Activated T-cell treated with anti-CD3 and anti-CD28 coated beads, Interleukin-2, amount 50 U/mL, for 24 hours (primary cell): ENCODE data around the gene SYCP3.

ENCODE experiments used
- DNase-seq: peaks from one replicate; pipeline ENCODE4 v3.0.0-alpha.2; 2020
- H3K27ac Mint-ChIP-seq: 2 replicates; pipeline ENCODE4 v1.8.0; 2020; ENCODE audit warnings: mild to moderate bottlenecking, mixed read lengths
- H3K27me3 Mint-ChIP-seq: 2 replicates; pipeline ENCODE4 v1.8.0; 2020; ENCODE audit warnings: mixed read lengths
- H3K36me3 Mint-ChIP-seq: 2 replicates; pipeline ENCODE4 v1.8.0; 2020; ENCODE audit warnings: low read depth, mixed read lengths
- H3K4me1 Mint-ChIP-seq: 2 replicates; pipeline ENCODE4 v1.8.0; 2020; ENCODE audit warnings: low read depth, mixed read lengths
- H3K4me3 Mint-ChIP-seq: 2 replicates; pipeline ENCODE4 v1.8.0; 2020; ENCODE audit warnings: mild to moderate bottlenecking, moderate library complexity, mixed read lengths
- H3K9me3 Mint-ChIP-seq: 2 replicates; pipeline ENCODE4 v1.8.0; 2020; ENCODE audit warnings: mixed read lengths

Gene SYCP3

DNA sequence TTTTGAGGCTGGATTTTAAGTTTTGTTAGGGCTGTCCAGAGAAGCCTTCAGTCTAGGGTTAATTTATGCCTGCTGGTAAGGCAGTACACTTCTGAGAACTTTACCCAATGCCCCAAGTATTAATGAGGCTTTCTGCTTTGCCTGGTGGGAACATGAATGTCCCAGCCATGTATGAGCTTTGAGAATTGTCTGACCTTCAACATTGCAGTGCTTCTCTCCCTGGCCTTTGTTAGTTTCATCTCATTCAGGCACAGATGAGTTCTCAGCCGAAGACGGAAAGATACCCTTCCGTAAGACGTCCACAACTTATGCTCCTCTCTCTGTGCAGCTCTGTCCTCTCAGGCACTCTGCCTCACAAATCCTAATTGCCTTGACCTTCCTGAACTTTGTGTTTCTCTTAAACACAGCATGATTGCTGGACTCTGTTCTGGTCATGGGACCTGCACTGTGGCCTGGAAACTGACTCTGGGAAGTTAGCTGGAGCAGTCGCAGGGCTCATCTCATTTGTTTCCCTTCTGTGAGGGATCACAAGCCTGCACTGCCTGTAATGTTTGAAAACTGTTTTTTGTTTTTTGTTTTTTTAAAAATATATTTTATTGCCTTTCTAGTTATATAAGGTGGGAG, 26.1 kb downstream of the SYCP3 start:
- Mint-ChIP-seq H3K36me3 (no peaks in the 10 kb centered on the region), H3K27ac (no peak overlapping the region), H3K27me3 (no peaks in the 10 kb centered on the region), H3K9me3 (no peaks in the 10 kb centered on the region), H3K4me1 (peaks cover 9% of the 10 kb centered on the region), H3K4me3 (no peak overlapping the region)
- no peak for DNase-seq

DNA sequence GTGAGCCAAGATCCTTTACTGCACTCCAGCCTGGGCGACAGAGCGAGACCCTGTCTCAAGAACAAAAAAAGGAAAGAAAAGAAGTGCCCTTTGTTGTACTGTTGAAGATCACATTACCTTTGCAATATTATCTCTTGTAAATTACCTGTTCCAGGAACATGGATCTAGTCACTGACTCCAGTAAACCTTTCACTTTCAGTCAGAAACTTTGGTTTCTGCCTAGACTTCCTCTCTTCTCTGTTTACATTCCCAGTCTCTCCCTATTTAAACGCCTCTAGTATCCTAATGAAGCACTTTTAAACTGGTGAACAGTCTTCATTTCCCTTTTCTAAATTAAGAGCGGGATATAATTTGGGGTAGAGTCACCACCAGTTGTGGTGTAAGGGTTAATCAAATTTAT, 29.0 kb downstream of the SYCP3 start:
- no peaks in the 10 kb centered on the region for H3K9me3 Mint-ChIP-seq
- H3K27ac Mint-ChIP-seq: no peak overlapping the region
- H3K4me1 Mint-ChIP-seq: peaks cover 14% of the 10 kb centered on the region
- no peaks in the 10 kb centered on the region for H3K27me3 Mint-ChIP-seq
- no peak overlapping the region for H3K4me3 Mint-ChIP-seq
- DNase-seq: no peak
- peaks cover 2% of the 10 kb centered on the region for H3K36me3 Mint-ChIP-seq

DNA sequence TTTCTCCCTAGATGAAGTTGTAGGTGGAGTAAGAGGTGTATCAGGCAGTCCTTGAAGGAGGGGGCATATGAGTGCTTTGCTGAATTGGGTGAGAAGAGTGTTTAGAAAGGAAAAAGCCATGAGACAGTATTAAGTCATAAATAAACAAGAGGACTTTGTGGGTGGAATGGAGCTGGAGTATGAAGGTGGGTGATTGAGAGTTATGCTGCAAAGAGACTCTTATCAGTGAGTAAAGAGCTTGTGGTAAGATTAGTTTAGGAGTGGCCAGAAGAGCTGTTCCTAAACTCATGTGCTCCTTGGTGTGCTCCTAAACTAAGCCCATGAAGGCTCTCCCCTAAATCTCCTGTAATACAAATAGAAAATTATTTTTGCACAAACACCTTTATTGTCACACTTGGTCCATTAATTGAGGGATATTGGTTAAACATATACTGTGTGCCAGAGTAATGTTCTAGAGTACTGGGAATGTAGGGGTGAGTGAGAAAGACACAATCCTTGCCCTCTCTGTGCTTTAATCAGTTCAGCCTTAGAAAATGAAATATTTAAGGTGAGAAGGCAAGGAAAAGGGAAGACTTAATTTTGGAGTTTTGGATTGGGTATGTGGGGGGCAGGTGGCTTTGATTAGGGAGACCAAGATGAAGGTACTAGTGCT, 32.0 kb downstream of the SYCP3 start:
- DNase-seq: no peak
- peak overlapping the region; percentile 24 for H3K27ac Mint-ChIP-seq

DNA sequence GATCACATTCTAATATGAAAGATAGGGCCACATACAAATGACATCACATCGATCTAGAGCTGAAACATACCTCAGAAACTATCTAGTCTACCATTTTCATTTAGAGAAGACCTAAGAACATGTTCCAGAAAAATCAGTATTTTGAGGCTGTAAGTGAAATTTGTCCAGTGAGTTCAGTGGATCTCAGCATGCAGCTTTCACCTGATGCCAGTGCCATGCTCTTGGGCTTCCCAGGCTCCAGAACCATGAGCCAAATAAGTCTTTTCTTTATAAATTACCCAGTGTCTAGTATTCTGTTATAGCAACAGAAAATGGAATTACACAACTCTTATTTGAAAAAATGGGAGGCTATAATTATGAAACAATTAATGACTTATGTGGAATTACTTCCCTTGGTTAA, 32.9 kb downstream of the SYCP3 start:
- DNase-seq: no peak
- H3K4me3 Mint-ChIP-seq: no peak overlapping the region
- H3K27me3 Mint-ChIP-seq: no peaks in the 10 kb centered on the region
- no peak overlapping the region for H3K27ac Mint-ChIP-seq
- peaks cover 16% of the 10 kb centered on the region for H3K4me1 Mint-ChIP-seq
- H3K36me3 Mint-ChIP-seq: peaks cover 2% of the 10 kb centered on the region
- H3K9me3 Mint-ChIP-seq: no peaks in the 10 kb centered on the region

More for the DNA sequence above, 32.0 kb downstream of the SYCP3 start:
- peaks cover 14% of the 10 kb centered on the region for H3K4me1 Mint-ChIP-seq
- H3K36me3 Mint-ChIP-seq: peaks cover 2% of the 10 kb centered on the region
- H3K9me3 Mint-ChIP-seq: no peaks in the 10 kb centered on the region
- H3K27me3 Mint-ChIP-seq: no peaks in the 10 kb centered on the region
- no peak overlapping the region for H3K4me3 Mint-ChIP-seq

DNA sequence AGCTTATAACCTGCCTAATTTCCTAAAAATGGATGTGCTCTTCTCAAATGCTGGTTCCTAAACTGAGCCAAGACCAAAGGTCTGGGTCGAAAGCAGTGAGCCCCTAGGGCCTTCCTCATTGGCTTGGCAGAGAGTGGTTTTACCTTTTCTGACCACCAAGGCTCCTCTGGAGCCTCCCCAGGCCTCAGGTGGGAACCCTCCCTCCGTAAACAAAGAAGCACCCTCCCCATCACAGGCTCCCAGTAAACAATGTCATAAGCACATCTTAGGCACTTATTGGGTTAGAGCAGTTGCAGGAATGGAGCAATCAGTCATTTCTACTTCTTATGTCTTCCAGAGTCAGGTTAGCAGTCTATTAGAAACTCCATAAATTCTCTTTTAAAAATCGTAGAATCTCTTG, 35.8 kb downstream of the SYCP3 start:
- Mint-ChIP-seq H3K4me3 (no peak overlapping the region), H3K36me3 (peaks cover 4% of the 10 kb centered on the region), H3K4me1 (peaks cover 29% of the 10 kb centered on the region), H3K27me3 (no peaks in the 10 kb centered on the region), H3K9me3 (no peaks in the 10 kb centered on the region), H3K27ac (no peak overlapping the region)
- DNase-seq: no peak

DNA sequence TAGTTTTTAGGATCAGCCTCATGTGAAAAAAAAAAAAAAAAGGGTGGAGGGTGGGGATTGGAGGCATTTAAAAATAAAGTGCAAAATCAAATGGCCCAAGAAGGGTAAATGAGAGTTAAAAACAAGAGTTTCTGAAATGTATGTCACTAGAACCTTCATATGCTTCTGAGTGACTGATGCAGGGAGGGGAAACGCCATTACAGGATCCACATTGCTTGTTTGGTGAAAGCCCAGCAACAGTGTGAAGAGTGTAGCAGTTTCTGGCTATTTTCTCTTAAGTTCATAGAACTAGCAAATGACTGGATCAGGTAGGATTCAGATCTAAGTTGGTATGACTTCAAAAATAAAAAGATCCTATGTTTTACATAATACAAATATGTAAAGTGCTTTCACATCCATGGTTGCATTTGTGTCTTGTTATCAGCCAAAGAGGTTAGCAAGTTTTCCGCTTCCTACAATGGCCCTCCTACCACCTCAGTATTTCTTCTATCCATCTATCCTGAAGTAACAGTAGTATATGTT, 38.9 kb downstream of the SYCP3 start:
- peaks cover 3% of the 10 kb centered on the region for H3K27me3 Mint-ChIP-seq
- no peaks in the 10 kb centered on the region for H3K9me3 Mint-ChIP-seq
- peaks cover 44% of the 10 kb centered on the region for H3K4me1 Mint-ChIP-seq
- no peak for DNase-seq
- no peak overlapping the region for H3K4me3 Mint-ChIP-seq
- no peak overlapping the region for H3K27ac Mint-ChIP-seq
- H3K36me3 Mint-ChIP-seq: peaks cover 9% of the 10 kb centered on the region

DNA sequence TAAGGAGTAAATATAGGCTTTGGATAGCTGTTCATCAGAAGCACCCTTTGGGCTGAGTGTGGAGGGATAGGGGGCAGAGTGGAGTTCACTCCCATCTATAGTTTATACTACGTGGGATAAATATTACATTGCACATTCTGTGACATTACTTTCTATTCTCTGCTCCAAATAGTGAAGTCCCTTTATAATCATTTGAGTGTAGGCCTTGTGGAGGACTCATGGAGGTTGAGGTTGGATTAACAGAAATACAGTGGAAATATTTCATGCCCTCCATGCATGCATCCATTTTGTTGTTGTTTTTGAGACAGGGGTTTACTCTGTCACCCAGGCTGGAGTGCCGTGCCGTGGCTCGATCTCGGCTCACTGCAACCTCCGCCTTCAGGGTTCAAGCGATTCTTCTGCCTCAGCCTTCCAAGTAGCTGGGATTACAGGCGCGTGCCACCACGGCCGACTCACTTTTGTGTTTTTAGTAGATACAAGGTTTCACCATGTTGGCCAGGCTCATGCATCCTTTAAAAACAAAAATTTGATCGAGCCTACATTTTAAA, 40.4 kb downstream of the SYCP3 start:
- H3K4me3 Mint-ChIP-seq: peak overlapping the region; percentile 85
- peak overlapping the region; percentile 85 for H3K27ac Mint-ChIP-seq
- peaks cover 45% of the 10 kb centered on the region for H3K4me1 Mint-ChIP-seq
- peaks cover 3% of the 10 kb centered on the region for H3K27me3 Mint-ChIP-seq
- no peaks in the 10 kb centered on the region for H3K9me3 Mint-ChIP-seq
- no peak for DNase-seq
- peaks cover 9% of the 10 kb centered on the region for H3K36me3 Mint-ChIP-seq

DNA sequence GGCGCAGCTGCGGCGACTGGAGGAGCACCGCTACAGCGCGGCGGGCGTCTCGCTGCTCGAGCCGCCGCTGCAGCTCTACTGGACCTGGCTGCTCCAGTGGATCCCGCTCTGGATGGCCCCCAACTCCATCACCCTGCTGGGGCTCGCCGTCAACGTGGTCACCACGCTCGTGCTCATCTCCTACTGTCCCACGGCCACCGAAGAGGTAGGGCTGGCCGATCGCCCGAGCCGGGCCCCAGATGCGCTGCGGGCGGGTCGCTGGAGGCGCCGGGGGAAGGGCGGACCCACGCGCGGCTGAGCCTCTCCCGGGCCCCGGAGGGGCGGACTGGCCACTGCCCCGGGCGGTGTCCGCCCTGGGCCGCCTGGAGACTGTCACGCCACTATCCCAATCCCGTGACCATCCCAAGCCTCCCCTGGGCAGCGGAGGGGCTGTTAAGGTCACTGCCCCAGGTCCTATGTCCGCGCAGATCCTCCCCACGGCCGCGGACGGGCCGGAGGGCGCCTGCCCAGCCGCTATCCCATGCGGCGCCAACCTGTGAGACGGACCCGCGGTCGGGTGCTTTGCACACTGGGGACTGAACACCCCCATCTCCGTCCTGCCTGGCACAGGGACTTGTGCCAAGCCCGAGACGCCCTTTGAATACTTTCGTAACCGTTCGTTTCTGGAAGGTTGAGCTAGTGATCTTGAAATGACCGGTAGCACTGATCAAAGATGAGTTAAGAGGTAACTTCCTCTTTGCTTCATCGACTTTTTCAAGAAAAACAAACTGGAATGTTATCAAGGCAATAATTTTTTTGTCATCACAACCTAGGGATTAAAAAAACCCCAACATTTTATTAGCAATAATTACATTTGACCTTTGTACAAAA, 41.1 kb downstream of the SYCP3 start:
- DNase-seq: no peak
- peak overlapping the region; percentile 85 for H3K27ac Mint-ChIP-seq
- peak overlapping the region; percentile 85 for H3K4me3 Mint-ChIP-seq
- peaks cover 3% of the 10 kb centered on the region for H3K27me3 Mint-ChIP-seq
- H3K9me3 Mint-ChIP-seq: no peaks in the 10 kb centered on the region
- peaks cover 9% of the 10 kb centered on the region for H3K36me3 Mint-ChIP-seq
- H3K4me1 Mint-ChIP-seq: peaks cover 45% of the 10 kb centered on the region

DNA sequence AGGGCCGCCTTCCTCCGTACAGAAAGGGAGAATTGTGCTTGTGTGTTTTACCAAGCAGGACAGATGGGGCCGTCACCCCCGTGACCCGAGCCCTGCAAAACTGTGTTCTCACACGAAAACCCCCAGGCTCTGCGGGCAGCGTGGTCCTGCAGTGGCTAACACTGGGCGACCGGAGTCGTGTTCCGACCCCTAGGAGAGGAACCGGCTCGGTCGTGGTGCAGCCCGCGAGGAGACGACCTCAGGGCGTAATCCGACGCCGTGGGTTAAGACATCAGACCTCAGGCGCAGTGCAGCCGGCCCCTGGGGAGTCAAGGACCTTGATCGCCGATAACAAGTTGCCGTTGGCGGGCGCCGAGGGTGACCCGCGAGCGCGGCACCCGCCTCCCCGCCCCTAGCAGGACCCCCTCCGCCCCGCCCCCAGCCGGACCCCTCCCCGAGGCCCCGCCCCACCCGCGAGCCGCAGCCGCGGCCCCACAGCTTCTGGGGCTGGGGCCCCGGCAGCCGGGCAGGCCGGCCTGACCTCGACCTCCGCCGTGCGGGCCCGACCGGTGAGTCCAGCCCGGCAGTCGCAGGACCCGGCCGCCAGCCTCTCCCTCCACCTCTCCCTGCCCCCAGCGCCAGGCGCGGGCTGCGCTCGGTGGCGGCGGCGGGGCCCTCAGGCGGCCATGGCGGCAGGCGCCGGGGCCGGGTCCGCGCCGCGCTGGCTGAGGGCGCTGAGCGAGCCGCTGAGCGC, 41.9 kb downstream of the SYCP3 start, which contains the start of gene CHPT1:
Gene CHPT1, plus strand, starts transcription at position 444 of the 733 bp plus-strand sequence. Its CDS starts 222 bp downstream, at position 666.
- peak; percentile 79 for DNase-seq
- H3K36me3 Mint-ChIP-seq: peaks cover 9% of the 10 kb centered on the region
- H3K4me3 Mint-ChIP-seq: peak within 1 kb of the TSS; percentile 86
- H3K9me3 Mint-ChIP-seq: no peaks in the 10 kb centered on the region
- H3K27me3 Mint-ChIP-seq: peaks cover 3% of the 10 kb centered on the region
- H3K27ac Mint-ChIP-seq: peak within 1 kb of the TSS; percentile 87
- peaks cover 45% of the 10 kb centered on the region for H3K4me1 Mint-ChIP-seq

DNA sequence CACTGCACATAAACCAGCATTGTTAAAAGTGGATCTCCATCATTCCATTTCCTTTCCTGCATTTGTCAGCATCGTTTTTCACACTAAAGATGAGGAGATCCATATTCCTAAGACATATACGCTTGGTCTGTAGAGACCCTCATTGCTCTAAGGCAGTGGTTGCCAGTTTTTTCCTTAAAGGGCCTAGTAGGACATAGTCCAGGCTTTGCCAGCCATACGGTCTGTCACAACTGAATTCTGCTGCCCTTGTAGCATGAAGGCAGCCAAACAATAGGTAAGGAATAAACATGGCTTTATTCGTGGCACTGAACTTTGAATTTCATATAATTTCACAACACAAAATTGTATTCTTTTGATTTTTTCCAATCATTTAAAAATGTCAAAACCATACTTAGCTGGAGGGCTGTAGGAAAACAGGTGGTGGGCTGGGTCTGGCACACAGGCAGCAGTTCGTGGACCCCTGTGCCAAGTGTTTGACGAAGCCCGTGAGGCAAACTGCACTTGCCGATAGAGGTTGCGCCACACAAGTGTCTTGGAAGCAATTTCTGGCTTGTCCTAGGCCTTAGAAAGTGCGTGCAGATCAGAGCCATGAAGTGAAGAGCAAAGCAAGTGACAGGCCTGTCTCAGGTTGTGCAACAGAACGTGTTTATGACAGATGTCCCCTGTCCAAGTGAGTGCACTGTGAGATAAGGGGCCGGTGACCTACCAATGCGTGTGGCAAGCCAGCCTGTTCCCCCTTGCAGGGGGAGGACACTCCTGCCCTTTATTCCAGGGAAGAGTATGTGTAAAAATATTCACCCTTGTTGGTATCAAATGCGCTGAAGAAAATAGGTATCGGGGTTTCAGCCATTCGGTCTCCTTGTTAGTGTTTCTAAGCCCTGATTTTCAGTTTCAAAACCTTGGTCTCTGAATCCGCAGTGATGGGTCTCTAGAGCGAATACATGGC, 42.7 kb downstream of the SYCP3 start:
- H3K4me3 Mint-ChIP-seq: peak overlapping the region; percentile 86
- H3K9me3 Mint-ChIP-seq: no peaks in the 10 kb centered on the region
- peak; percentile 41 for DNase-seq
- H3K27me3 Mint-ChIP-seq: peaks cover 3% of the 10 kb centered on the region
- H3K4me1 Mint-ChIP-seq: peaks cover 45% of the 10 kb centered on the region
- peak overlapping the region; percentile 87 for H3K27ac Mint-ChIP-seq
- peaks cover 9% of the 10 kb centered on the region for H3K36me3 Mint-ChIP-seq

DNA sequence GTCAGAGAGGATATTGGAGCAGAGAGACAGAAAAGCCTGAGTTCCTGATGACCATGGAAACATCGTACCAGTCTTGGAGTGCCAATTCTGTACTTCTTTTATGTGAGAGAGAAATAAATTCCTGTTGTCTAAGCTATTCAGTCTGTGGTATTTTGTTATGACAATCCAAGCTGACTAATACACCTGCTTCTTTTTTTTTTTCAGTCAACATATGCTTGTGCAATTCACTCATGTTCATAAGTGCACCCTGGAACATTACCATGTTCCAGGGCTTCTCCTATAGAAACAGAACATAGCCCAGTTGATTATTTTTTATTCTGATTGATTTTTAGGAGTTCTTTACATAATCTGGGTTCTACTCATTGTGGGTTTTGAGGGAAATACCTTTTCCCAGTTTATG, 43.6 kb downstream of the SYCP3 start:
- Mint-ChIP-seq H3K4me3 (no peak overlapping the region), H3K27me3 (peaks cover 3% of the 10 kb centered on the region), H3K36me3 (peaks cover 9% of the 10 kb centered on the region), H3K9me3 (no peaks in the 10 kb centered on the region), H3K27ac (no peak overlapping the region), H3K4me1 (peaks cover 39% of the 10 kb centered on the region)
- DNase-seq: no peak

DNA sequence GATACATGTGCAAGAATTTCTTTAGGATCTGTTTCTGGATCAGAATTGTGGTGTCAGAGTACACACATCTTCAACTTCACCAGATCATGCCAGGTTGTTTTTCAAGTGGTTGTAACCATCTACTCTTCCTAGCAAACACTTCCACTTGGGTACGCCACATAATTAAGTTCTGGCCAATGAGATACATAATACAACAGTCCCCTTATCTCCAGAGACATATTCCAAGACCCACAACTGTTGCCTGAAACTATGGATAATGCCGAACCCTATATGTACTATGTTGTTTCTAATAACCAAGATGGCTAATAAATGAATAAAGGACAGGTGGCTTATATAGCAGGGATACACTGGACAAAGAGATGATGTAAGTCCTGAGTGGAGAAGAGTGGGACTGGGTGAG, 44.3 kb downstream of the SYCP3 start:
- Mint-ChIP-seq H3K27me3 (peaks cover 3% of the 10 kb centered on the region), H3K36me3 (peaks cover 9% of the 10 kb centered on the region), H3K4me3 (no peak overlapping the region), H3K9me3 (no peaks in the 10 kb centered on the region), H3K4me1 (peaks cover 32% of the 10 kb centered on the region), H3K27ac (no peak overlapping the region)
- DNase-seq: no peak

DNA sequence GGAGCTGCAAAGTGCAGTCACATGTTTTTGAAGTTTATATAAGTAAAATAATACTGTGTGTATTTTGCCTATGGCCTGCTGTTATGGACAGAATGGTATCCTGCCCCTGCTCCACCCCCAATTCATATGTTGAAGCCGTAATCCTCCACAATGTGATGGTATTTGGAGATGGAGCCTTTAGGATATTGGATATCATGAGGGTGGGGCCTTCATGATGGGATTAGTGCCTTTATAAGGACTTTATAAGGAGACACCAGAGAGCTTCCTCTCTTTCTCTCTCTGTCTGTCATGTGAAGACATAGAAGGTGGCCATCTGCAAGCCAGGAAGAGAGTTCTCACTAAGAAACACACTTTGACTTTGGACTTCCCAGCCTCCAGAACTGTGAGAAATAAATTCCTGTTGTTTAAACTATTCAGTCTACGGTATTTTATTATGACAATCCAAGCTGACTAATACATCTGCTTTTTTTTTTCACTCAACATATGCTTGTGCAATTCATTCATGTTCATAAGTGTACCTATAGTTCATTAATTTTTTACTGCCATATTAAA, 44.9 kb downstream of the SYCP3 start:
- DNase-seq: no peak
- Mint-ChIP-seq H3K27me3 (peaks cover 3% of the 10 kb centered on the region), H3K27ac (no peak overlapping the region), H3K36me3 (peaks cover 9% of the 10 kb centered on the region), H3K4me1 (peaks cover 27% of the 10 kb centered on the region), H3K9me3 (no peaks in the 10 kb centered on the region), H3K4me3 (no peak overlapping the region)
